ENCODE measurements around the gene GAREM2. TPM values are rescaled to one million over a fixed set of nuclear protein-coding genes. Genes with fewer than 3 reads are reported as not detected.

GAREM2 gene
- total and polyA plus RNA-seq, 10 donors: 0.62 to 6.3 (median 1.9) TPM

DNA sequence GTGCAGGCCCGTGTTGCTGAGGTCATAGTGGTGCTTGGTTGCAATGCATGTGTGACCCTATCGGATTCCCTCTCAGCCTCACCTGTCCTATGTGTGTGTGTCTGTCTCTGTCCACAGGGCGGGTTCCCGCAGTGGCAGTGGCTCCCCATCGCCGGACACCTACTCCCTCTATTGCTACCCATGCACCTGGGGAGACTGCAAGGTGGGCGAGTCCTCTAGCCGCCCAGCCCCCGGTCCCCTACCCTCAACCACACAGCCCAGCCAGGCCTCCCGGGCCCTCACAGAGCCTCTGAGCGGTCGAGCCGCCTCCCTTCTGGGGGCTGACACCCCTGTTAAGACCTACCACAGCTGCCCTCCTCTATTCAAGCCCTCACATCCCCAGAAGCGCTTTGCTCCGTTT is 14.2 kb downstream of the GAREM2 start:
- no peak overlapping the region for H3K27ac ChIP-seq
- no peaks in the 10 kb centered on the region for H3K9me3 ChIP-seq
- TF ChIP-seq, protein P1, sequence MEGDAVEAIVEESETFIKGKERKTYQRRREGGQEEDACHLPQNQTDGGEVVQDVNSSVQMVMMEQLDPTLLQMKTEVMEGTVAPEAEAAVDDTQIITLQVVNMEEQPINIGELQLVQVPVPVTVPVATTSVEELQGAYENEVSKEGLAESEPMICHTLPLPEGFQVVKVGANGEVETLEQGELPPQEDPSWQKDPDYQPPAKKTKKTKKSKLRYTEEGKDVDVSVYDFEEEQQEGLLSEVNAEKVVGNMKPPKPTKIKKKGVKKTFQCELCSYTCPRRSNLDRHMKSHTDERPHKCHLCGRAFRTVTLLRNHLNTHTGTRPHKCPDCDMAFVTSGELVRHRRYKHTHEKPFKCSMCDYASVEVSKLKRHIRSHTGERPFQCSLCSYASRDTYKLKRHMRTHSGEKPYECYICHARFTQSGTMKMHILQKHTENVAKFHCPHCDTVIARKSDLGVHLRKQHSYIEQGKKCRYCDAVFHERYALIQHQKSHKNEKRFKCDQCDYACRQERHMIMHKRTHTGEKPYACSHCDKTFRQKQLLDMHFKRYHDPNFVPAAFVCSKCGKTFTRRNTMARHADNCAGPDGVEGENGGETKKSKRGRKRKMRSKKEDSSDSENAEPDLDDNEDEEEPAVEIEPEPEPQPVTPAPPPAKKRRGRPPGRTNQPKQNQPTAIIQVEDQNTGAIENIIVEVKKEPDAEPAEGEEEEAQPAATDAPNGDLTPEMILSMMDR (IDR thresholded peaks at IDR 0.05 in 8 of 11, conservative IDR thresholded peaks at IDR 0.05 in 3 of 11): no peak
- TF ChIP-seq POLR2A (IDR thresholded peaks at IDR 0.05): no peak
- no peak for TF ChIP-seq POLR2AphosphoS5 (IDR thresholded peaks at IDR 0.05)
- 94 to 98% (median 95%) methylated on average over 14 to 15 of the region's 15 CpGs for WGBS, 5 donors
- H3K36me3 ChIP-seq: peaks cover 0 to 30% (median 24%) of the 10 kb centered on the region in 6 donors
- DNase-seq: no peak
- intact Hi-C loops (cut with DNase I; ENCODE audit: low total_unique reads): no loop called here
- H3K4me1 ChIP-seq: peaks cover 0 to 25% (median 18%) of the 10 kb centered on the region in 6 donors
- H3K4me3 ChIP-seq: no peak overlapping the region
- H3K27me3 ChIP-seq (replicated peaks in 1 of 7): peaks cover 0 to 12% (median 0%) of the 10 kb centered on the region in 7 donors

DNA sequence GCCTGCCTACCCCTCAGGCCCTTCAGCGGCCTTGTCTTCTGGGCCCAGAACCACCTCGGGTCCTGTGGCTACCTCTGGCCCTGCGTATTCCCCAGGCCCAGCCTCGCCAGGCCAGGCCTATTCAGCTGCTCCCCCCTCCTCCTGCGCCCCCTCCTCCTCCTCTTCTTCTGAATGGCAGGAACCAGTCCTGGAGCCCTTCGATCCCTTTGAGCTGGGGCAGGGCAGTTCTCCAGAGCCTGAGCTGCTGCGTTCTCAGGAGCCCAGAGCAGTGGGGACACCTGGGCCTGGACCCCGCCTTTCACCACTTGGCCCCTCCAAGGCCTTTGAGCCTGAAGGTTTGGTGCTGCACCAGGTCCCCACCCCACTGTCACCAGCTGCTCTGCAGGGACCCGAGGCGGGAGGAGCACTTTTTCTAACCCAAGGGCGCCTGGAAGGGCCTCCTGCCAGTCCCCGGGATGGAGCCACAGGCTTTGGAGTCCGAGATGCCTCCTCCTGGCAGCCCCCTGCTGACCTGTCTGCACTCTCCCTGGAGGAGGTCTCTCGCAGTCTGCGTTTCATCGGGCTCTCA is 14.7 kb downstream of the GAREM2 start:
- peaks cover 0 to 12% (median 0%) of the 10 kb centered on the region in 7 donors for H3K27me3 ChIP-seq (replicated peaks in 1 of 7)
- H3K36me3 ChIP-seq: peaks cover 0 to 35% (median 29%) of the 10 kb centered on the region in 6 donors
- TF ChIP-seq POLR2AphosphoS5 (IDR thresholded peaks at IDR 0.05): no peak
- TF ChIP-seq POLR2A (IDR thresholded peaks at IDR 0.05): no peak
- TF ChIP-seq, protein P1 (IDR thresholded peaks at IDR 0.05 in 8 of 11, conservative IDR thresholded peaks at IDR 0.05 in 3 of 11): no peak
- no peak overlapping the region for H3K4me3 ChIP-seq
- intact Hi-C loops (cut with DNase I; ENCODE audit: low total_unique reads): no loop called here
- DNase-seq: no peak
- WGBS, 5 donors: 90 to 96% (median 91%) methylated on average over 10 to 16 of the region's 16 CpGs
- H3K27ac ChIP-seq: no peak overlapping the region
- no peaks in the 10 kb centered on the region for H3K9me3 ChIP-seq
- peaks cover 0 to 25% (median 18%) of the 10 kb centered on the region in 6 donors for H3K4me1 ChIP-seq

DNA sequence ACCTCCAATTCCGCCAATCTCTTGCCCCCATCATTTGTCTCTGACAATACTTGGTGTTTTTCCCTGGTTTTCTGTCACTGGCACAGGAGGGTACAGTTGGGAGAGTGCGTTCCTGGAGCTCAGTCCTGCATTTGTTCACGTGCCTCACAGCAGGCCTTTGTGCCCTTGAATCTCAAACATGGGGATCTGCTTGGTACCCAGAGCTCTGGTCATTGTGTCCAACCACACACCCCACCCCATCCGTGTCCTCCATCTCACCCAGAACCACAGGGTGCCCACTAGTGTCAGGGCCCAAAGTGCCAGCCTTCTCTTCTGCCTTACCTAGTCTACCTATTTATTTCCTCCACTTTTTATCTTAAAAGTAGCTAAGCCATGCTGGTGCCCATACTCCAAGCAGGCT is 16.2 kb downstream of the GAREM2 start:
- Histone ChIP-seq H3K9me3 (no peaks in the 10 kb centered on the region), H3K27ac (no peak overlapping the region), H3K4me3 (no peak overlapping the region), H3K27me3 (replicated peaks in 1 of 7) (peaks cover 0 to 12% (median 0%) of the 10 kb centered on the region in 7 donors), H3K4me1 (peaks cover 0 to 24% (median 17%) of the 10 kb centered on the region in 6 donors), H3K36me3 (peaks cover 0 to 50% (median 44%) of the 10 kb centered on the region in 6 donors)
- TF ChIP-seq POLR2A (IDR thresholded peaks at IDR 0.05): no peak
- TF ChIP-seq POLR2AphosphoS5 (IDR thresholded peaks at IDR 0.05): no peak
- TF ChIP-seq, protein P1 (IDR thresholded peaks at IDR 0.05 in 8 of 11, conservative IDR thresholded peaks at IDR 0.05 in 3 of 11): no peak
- 86 to 91% (median 89%) methylated on average over 4 of the region's 4 CpGs for WGBS, 5 donors
- no peak for DNase-seq
- intact Hi-C loops (cut with DNase I; ENCODE audit: low total_unique reads): no loop called here

DNA sequence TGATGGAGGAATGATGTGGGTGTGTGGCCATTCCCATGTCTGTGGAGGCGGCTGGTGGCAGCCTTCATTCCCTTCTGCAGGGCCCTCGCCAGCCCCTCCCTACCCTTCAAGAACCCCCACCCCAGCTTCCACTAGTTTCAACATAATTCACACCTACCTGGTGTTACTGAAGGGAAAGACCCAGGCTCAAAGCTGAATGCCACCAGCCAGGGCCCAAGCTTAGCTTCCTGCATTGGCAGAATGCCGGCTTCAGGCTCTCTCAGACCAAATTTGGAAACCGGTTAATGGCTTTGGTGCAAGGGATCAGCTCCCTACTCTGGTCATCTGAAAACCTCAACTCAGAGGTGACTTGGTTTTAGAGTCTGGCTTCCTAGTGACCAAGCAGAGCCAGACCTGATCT is 16.9 kb downstream of the GAREM2 start:
- H3K27ac ChIP-seq: no peak overlapping the region
- no peak for DNase-seq
- H3K4me3 ChIP-seq: no peak overlapping the region
- H3K9me3 ChIP-seq: no peaks in the 10 kb centered on the region
- intact Hi-C loops (cut with DNase I; ENCODE audit: low total_unique reads): no loop called here
- peaks cover 0 to 12% (median 0%) of the 10 kb centered on the region in 7 donors for H3K27me3 ChIP-seq (replicated peaks in 1 of 7)
- TF ChIP-seq POLR2AphosphoS5 (IDR thresholded peaks at IDR 0.05) (no peak), POLR2A (IDR thresholded peaks at IDR 0.05) (no peak)
- TF ChIP-seq, protein P1 (IDR thresholded peaks at IDR 0.05 in 8 of 11, conservative IDR thresholded peaks at IDR 0.05 in 3 of 11): no peak
- H3K4me1 ChIP-seq: peaks cover 0 to 20% (median 13%) of the 10 kb centered on the region in 6 donors
- 94 to 98% (median 96%) methylated on average over 4 of the region's 4 CpGs for WGBS, 5 donors
- peaks cover 0 to 56% (median 50%) of the 10 kb centered on the region in 6 donors for H3K36me3 ChIP-seq
